ENCODE results near the gene TSPYL6. TPM values are rescaled to one million over a fixed set of nuclear protein-coding genes. Genes with fewer than 3 reads are reported as not detected.

Gene TSPYL6
- total and polyA plus RNA-seq, 3 donors from 2014 or later = 37.9 to 53.9 (median 38.3) TPM

- Histone ChIP-seq H3K9me3 (no peaks in the 10 kb centered on the region), H3K27me3 (no peaks in the 10 kb centered on the region), H3K36me3 (ENCODE audit: low read depth, missing control alignments) (no peaks in the 10 kb centered on the region), H3K4me3 (no peak overlapping the region), H3K4me1 (no peaks in the 10 kb centered on the region), H3K27ac (no peak overlapping the region)
- DNase-seq = no peak
- intact Hi-C loops (cut with DNase I; ENCODE audit: low total_unique reads) = no loop called here
- TF ChIP-seq CTCF (IDR thresholded peaks at IDR 0.05) (no peak), POLR2A (IDR thresholded peaks at IDR 0.05) (no peak)
Observed at GRCh38 chr2:54249629-54250028, 6.4 kb downstream of the TSPYL6 start.

- Histone ChIP-seq H3K36me3 (ENCODE audit: low read depth, missing control alignments) (no peaks in the 10 kb centered on the region), H3K9me3 (no peaks in the 10 kb centered on the region), H3K27me3 (no peaks in the 10 kb centered on the region), H3K4me3 (no peak overlapping the region), H3K27ac (no peak overlapping the region), H3K4me1 (no peaks in the 10 kb centered on the region)
- DNase-seq = no peak
- 34 to 60% methylated on average over 1 of the region's 1 CpG for WGBS, 2 donors
- intact Hi-C loops (cut with DNase I; ENCODE audit: low total_unique reads) = no loop called here
- TF ChIP-seq POLR2A (IDR thresholded peaks at IDR 0.05) (no peak), CTCF (IDR thresholded peaks at IDR 0.05) (no peak)
Observed at GRCh38 chr2:54247115-54247514, 8.9 kb downstream of the TSPYL6 start.

- WGBS, 2 donors = 42 to 51% methylated on average over 5 of the region's 5 CpGs
- H3K27ac ChIP-seq = peak overlapping the region in 1 of 2 donors; percentile 62
Observed at GRCh38 chr2:54240515-54241469, 15.2 kb downstream of the TSPYL6 start.

GRCh38 chr2:54239427-54239826, 16.6 kb downstream of the TSPYL6 start:
- WGBS, 2 donors = 76 to 78% methylated on average over 1 of the region's 1 CpG
- Histone ChIP-seq H3K9me3 (no peaks in the 10 kb centered on the region), H3K27ac (peak overlapping the region in 1 of 2 donors; percentile 62)

More at GRCh38 chr2:54240515-54241469, 15.2 kb downstream of the TSPYL6 start:
- H3K27me3 ChIP-seq = no peaks in the 10 kb centered on the region
- TF ChIP-seq POLR2A (IDR thresholded peaks at IDR 0.05) (no peak), CTCF (IDR thresholded peaks at IDR 0.05) (no peak)
- intact Hi-C loops (cut with DNase I; ENCODE audit: low total_unique reads) = no loop called here
- peaks cover 14% of the 10 kb centered on the region for H3K4me1 ChIP-seq
- no peaks in the 10 kb centered on the region for H3K36me3 ChIP-seq (ENCODE audit: low read depth, missing control alignments)
- no peaks in the 10 kb centered on the region for H3K9me3 ChIP-seq
- no peak overlapping the region for H3K4me3 ChIP-seq
- no peak for DNase-seq

More at GRCh38 chr2:54239427-54239826, 16.6 kb downstream of the TSPYL6 start:
- no peak for DNase-seq
- Histone ChIP-seq H3K36me3 (ENCODE audit: low read depth, missing control alignments) (no peaks in the 10 kb centered on the region), H3K4me1 (peaks cover 14% of the 10 kb centered on the region), H3K4me3 (no peak overlapping the region), H3K27me3 (no peaks in the 10 kb centered on the region)
- intact Hi-C loops (cut with DNase I; ENCODE audit: low total_unique reads) = no loop called here
- TF ChIP-seq POLR2A (IDR thresholded peaks at IDR 0.05) (no peak), CTCF (IDR thresholded peaks at IDR 0.05) (no peak)
